IPS-NIHi11 (cell line): Measurements from ENCODE around the gene SYCN.
A peak's percentile ranks its signal among the peaks of the same experiment; 100 is the strongest.
"Not testable (repeated sequence)": the region's sequence is repeated elsewhere in the genome, so short reads cannot be mapped to it uniquely, and the experiment has no call there.

Experiments used
- DNase-seq: peaks from one replicate; pipeline ENCODE4 v3.0.0; 2012; ENCODE audit warnings: mixed read lengths, low spot score

SYCN gene

DNA sequence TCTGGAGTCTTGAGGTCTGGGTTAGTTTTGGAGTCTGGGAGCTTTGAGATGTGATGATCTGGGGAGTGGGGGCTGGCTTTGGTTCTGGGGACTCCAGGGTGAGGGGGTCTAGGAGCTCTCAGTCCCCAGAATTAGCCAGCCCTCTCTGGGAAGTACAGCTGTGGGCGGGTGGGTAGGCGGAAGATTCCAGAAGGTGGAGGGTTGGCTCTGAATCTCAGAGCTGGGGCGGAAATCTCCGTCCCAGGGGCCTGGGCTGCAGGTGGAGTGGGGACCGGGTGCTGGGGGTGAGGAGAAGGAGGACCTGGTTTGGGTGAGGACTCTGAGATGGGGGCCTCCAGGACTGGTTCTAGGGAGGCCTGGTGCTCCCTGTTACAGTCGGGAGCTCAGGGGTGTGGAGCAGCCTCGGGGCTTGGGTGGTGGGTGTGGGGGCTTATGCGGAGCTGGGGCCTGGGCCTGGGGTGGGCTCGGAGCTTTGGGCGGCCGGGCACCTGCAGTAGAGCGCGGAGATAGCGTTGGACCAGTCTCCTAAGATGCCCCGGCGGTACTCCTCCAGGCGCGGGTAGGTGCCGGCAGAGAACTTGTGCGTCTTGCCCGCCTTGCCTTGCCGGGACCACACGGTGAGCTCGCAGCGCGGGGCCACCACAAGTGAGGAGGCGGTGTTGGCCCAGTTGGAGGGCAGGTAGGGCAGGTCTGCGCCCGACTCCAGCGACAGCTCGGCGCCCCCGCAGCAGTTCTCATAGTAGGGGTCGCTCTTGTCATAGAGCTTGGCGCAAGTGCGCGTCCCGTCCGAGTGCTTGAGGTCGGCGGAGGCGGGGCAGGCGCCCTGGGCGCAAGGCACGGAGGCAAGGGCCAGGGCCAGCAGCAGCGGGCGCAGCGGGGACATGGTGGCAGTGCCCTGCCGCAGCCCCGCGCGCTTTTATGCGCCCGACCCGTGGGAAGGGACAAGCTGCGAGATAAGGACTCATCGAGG is at the start of gene SYCN:
Gene SYCN, minus strand, starts transcription at position 892 of the 970 bp plus-strand sequence. Its CDS starts 9 bp downstream, at position 883.
- DNase-seq, result peak; percentile 62

DNA sequence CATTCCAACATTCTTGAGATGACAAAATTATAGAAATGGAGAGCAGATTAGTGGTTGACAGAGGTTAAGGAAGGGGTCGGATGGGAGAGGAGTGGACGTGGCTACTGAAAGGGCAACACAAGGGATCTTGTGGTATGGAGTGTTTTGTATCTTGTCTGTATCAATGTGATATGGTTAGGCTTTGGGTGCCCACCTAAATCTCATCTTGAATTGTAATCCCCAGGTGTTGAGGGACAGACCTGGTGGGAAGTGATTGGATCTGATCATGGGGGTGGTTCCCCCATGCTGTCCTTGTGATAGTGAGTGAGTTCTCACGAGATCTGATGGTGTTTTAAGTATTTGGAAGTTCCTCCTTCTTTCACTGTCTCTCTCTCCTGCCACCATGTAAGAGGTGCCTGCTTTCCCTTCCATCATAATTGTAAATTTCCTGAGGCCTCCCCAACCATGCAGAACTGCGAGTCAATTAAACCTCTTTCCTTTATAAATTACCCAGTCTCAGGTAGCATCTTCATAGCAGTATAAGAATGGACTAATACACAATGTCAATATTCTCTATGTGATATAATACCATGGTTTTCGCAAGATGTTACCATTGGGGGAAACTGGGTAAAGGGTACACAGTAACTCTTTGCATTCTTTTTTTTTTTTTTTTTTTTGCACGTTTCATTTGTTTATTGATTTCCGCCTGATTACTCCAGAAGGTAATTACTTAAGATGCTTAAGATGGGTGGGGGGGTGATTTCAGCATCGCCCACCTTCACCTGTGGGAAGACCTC is 49.5 kb upstream of the SYCN start:
- no peak for DNase-seq

GRCh38 chr19:39252458-39252857 is 48.4 kb upstream of the SYCN start:
- no peak for DNase-seq

DNA sequence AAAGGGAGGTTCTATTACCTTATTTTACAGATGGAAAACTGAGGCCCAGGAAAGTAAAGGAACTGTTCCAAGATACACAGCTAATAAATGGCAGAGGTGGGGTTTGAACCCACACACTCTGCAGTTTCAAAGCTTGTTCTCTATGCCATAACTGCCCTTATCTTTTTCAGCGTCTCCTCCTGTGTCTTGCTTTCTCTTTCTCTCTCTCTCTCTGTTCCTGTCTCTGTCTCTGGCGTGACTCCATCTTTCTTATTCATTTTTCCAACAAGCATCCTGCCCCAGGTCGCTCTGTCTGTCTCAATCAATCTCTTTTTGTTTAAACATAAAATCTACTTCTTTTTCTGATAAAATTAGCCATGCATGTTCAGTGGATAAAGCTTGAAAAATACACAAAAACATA is 47.8 kb upstream of the SYCN start:
- DNase-seq, result no peak

GRCh38 chr19:39251081-39251480 is 47.0 kb upstream of the SYCN start:
- no peak for DNase-seq

GRCh38 chr19:39248806-39249205 is 44.7 kb upstream of the SYCN start, which contains the start of gene IFNL4:
Gene IFNL4, minus strand, starts transcription at chr19:39248856.
- no peak for DNase-seq

- DNase-seq, result peak; percentile 66
Measured at GRCh38 chr19:39247701-39248664, 43.9 kb upstream of the SYCN start.

- DNase-seq, result peak; percentile 86
Measured at GRCh38 chr19:39246951-39247669, 43.0 kb upstream of the SYCN start.

DNA sequence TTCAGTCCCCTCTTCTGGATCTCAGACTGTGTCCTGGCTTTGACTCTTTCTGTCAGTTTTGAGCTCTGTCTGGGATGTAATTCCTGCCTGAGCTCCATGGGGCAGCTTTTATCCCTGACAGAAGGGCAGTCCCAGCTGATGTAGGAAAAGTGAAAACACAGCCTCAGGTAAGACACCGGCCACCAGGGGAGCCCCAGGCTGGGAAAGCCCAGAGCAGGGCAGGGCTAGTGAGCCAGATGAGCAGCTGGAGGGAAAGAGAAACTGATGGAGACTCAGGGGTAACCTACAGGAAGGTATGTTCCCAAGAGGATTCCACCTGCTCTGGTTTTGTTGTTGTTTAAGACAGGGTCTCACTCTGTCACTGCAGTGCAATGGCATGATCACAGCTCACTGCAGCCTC is 41.1 kb upstream of the SYCN start:
- not testable (repeated sequence) for DNase-seq

GRCh38 chr19:39244410-39245100 is 40.5 kb upstream of the SYCN start, which contains the start of gene IFNL3:
Gene IFNL3, minus strand, starts transcription at chr19:39245006. Its CDS starts 39 bp downstream, at chr19:39244967.
- not testable (repeated sequence) for DNase-seq

DNA sequence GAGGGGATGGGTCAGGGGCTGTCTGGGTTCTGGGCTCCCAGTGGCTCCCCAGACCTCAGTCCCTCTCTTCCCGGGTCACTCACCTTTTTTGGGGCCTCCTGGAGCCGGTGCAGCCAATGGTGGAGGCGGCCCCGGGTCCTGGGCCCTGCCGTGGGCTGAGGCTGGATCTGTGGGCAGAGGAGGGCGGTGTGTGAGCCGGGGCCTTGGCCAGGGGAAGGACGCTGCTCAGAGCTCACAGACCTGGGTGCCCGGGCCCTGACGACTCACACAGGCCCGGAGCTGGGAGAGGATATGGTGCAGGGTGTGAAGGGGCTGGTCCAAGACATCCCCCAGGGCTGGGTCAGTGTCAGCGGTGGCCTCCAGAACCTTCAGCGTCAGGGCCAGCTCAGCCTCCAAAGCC is 39.7 kb upstream of the SYCN start:
- DNase-seq, result not testable (repeated sequence)

DNA sequence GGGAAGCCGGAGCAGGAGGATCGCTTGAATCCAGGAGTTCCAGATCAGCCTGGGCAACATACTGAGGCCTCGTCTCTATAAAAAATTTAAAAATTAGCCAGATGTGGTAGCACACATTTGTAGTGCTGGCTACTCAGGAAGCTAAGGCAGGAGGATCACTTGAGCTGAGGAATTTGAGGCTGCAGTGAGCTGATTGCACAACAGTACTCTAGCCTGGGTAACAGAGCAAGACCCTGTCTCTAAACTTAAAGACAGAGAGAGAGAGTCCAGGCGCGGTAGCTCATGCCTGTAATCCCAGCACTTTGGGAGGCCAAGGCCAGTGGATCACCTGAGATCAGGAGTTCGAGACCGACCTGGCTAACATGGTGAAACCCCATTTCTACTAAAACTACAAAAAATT is 36.4 kb upstream of the SYCN start:
- no peak for DNase-seq

- no peak for DNase-seq
Measured at GRCh38 chr19:39238944-39239343, 34.9 kb upstream of the SYCN start.

GRCh38 chr19:39238209-39238608 is 34.1 kb upstream of the SYCN start:
- no peak for DNase-seq

DNA sequence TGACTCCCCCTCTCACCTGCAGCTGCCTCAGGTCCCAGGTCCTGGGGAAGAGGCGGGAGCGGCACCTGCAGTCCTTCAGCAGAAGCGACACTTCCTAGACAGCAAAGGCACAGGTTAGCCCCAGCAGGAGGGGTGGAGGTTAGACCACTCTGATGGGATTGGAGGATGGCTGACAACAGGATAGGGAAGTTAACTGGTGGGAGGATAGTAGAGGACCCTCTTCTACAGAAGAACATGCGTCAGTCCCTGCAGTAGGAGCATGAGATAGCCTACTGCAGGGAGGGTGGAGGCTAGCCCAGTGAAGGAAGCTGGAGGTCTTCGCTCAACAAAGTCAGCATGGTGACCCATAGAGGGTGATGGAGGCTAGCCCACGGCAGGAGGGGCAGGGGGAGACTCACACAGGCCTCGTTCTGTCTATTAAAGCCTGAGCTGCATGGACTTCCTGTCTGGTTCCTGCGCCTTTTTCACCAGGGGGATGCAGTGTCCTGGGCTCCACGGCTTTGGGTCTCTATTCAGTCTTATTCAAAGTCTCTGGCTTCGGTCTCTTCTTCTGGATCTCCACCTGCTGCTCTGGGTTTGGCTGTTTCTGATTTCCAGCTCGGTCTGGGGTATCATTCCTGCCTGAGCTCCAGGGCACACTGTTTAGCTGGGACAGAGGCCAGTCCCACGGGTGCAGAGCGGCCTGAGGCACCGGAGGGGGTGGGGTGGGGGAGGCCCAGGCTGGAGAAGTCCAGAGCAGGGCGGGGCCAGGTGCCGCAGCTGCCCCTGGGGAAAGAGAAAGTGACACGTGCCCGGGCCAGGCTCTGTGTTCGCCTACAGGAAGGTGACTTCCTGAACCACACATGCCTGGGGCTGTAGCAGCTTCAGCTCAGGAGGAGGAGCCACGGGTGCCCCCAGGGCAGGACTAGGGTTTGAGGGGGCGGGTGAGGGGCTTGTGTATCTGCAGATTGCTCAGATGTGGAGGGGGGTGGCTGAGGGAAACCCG is 33.4 kb upstream of the SYCN start:
- peak; percentile 42 for DNase-seq

GRCh38 chr19:39236527-39236926 is 32.5 kb upstream of the SYCN start:
- DNase-seq, result no peak

DNA sequence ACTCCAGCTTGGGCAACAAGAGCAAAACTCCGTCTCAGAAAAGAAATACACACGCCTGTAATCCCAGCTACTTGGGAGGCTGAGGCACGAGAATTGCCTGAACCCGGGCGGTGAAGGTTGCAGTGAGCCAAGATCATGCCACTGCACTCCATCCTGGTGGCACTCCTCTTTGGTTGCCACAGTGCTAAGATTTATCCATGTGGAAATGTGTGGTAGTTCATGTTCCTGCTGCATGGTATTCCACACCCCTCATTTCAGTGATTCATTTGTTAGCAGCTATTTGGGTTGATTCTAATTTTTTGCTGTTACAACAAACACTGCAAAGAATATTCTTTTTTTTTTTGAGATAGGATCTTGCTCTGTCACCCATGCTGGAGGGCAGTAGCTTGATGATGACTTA is 28.6 kb upstream of the SYCN start:
- no peak for DNase-seq

GRCh38 chr19:39230096-39230764 is 26.2 kb upstream of the SYCN start:
- DNase-seq, result no peak
